SK-N-MC (cell line): ENCODE results near the gene TASP1.
"Not testable (repeated sequence)": the region's sequence is repeated elsewhere in the genome, so short reads cannot be mapped to it uniquely, and the experiment has no call there.

Experiments
- EZH2 ChIP-seq: fragments of 200-600 bp; sonication (generic); IDR thresholded peaks from one replicate; pipeline ENCODE4 v1.6.1; 2017; ENCODE audit warnings: antibody characterized with exemption
- POLR2AphosphoS5 ChIP-seq: IDR thresholded peaks from 2 replicates; pipeline ENCODE4 v1.6.1; 2012; ENCODE audit warnings: mild to moderate bottlenecking, low read depth, low read length, borderline replicate concordance

DNA sequence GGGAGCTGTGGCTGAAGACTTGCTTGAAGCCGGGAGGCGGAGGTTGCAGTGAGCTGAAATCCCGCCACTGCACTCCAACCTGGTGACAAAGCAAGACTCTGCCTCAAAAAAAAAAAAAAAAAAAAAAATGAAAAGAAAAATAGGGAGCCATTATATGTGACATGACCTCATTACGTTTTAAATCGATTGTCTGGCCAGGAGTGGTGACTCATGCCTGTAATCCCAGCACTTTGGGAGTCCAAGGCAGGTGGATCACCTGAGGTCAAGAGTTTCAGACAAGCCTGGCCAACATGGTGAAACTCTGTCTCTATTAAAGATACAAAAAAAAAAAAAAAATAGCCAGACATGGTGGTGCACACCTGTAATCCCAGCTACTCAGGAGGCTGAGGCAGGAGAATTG, 19.3 kb upstream of the TASP1 start:
- TF ChIP-seq EZH2, POLR2AphosphoS5: not testable (repeated sequence)
